Activated T-cell treated with anti-CD3 and anti-CD28 coated beads for 1 hour (primary cell): ENCODE data around the gene MAPK8IP2.

Source experiments
- DNase-seq: peaks from one replicate; pipeline ENCODE4 v3.0.0-alpha.2; 2020; ENCODE audit warnings: low read depth

The MAPK8IP2 gene

GRCh38 chr22:50575426-50575941 lies 25.1 kb upstream of the MAPK8IP2 start:
- DNase-seq = no peak

DNA sequence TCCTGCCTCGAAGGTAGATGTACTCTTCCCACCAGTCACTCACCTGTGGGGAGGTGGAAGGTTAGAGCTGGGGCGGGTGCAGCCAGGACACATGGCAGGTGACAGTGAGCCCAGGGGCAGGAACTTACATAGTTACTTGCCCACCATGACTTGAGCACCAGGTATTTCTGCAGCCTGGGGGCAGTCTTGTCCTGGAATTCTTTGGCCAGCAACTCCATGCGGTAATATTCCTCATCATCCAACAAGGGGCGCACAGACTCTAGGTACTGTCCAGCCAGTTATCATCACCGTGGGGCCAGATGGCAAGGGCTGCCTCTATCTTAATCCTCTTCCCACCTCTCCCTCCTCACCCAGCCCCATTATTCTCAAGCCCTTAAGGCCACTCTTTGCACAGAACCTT lies 24.5 kb upstream of the MAPK8IP2 start:
- DNase-seq = no peak

DNA sequence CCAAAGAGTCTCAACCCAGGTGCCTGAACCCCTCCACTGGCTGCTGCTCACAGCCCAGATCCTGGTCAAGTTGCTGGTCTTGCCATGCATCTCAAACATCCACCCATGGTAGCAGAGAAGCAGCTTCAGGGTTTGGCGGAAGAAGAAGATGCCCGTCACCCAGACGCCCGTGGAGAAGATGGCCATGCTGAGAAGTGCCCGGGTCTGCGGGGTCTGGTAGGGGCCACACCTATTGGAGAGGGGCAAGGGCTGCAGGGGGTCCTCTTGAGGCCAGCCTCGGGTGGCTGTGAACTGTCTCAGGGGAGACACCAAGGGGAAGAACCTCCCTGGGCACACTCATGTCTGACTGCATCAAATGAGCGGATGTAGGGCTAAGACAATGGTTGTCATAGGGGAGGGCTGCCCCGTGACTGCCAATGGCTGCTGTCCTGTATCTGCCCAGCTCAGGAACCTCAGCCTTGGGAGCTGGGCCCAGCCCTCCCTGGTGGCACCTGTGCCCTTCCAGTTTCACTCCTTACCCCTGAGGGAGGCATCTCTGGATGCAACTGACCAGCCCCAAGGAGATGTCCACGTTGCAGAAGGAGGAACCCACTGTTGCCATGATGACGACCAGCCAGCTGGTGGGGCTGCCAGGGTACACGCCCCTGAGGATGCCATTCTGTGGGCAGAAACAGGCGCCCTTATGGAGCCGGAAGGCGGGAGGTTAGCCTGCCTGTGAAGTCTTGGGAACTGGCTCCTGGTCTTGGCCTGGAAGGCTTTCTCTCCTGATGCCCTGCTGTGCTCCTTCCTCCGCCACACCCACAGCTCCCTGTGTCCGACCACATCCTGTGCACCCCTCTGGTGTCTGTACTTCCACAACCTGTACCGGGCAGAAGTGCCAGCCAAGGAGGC lies 23.5 kb upstream of the MAPK8IP2 start:
- no peak for DNase-seq

- DNase-seq = no peak
Observed at GRCh38 chr22:50577697-50577986, 23.0 kb upstream of the MAPK8IP2 start.

GRCh38 chr22:50577987-50578775 lies 22.4 kb upstream of the MAPK8IP2 start, which contains the start of gene CPT1B:
Gene CPT1B (minus strand): TSS chr22:50578427. CDS start chr22:50577915, 512 bp downstream.
- no peak for DNase-seq

GRCh38 chr22:50578776-50579310 lies 21.8 kb upstream of the MAPK8IP2 start:
- no peak for DNase-seq

DNA sequence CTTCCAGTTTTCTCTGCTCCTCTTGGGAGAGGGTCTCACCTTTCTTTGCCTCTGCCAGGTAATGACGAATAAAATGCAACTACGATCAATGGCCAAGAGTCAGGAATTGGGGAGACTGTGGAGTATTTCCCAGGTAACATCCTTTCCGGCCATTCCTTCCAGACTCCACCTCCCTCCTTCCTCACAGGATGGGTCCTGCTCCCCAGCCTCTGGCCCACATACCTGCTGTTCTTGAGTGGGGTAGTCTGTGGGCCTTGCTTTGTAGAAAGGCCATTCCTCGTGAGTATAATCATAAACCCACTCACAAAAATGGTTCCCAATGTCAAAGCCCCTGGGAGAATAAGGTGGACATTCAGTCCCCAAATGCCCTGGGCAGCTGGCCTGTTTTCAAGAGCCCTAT lies 20.8 kb upstream of the MAPK8IP2 start:
- no peak for DNase-seq

DNA sequence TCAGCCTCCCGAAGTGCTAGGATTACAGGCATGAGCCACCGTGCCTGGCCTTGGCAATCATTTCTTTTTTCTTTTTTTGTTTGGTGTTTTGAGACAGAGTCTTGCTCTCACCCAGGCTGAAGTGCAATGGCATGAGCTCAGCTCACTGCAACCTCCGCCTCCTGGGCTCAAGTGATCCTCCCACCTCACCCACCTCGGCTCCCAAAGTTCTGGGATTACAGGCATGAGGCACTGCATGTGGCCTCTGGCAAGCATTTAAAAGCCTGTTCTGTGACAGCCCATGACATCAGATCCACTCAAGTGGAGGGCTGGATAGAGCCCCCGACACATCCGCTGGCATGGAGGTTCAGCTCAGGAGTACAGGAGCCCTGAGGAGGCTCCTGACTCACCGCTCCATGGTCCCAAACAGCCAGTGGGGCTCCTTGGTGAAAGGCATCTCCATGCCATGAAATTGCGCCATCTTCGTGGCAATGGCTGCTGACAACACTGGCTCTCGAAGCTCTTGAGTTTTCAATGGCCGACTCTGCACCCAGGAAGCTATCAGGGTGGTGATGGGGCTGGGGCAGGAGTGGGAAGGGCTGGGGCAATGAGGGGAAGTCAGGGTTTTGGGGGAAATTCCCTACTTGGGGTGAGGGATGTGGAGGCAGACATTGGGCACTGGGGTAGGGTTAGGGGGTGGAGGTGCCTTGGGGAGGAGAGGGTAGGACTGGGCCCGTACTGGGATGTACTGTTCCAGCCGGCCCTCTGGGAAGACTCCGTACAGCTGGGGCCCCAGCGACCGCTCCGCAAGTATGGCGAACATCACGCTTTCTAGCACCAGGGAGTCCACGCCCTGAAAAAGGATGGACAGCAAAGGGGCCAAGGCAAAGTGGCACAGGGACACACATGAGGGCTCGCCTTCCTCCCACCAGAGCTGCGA lies 19.3 kb upstream of the MAPK8IP2 start:
- DNase-seq = no peak

DNA sequence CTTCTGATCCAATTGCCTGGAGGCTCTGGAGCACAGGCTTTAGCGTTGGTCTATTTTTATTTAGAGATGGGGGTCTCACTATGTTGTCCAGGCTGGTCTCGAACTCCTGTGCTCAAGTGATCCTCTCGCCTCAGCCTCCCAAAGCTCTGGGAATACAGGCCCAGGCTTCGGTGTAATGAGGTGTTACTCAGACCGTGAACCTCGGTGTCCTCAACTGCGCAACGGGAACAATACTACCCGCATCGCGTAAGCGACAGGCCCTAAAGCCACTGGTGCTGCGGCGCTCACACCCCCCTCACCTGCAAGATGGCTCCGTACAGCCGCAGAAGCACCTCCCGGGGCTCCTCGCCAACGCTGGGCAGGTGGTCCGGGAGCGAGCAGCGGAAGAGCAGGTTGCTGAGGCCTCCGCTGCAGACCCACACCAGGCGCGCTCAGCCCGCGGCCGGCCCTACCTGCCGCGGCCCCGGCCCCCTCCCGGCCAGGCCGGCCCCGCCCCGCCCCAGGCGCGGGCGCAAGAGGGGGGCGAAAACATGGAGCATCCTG lies 18.6 kb upstream of the MAPK8IP2 start:
- peak; percentile 22 for DNase-seq

GRCh38 chr22:50582493-50583293 lies 17.9 kb upstream of the MAPK8IP2 start, which contains the start of gene CHKB:
Gene CHKB (minus strand): TSS chr22:50582849. CDS start chr22:50582781, 68 bp downstream.
- peak; percentile 97 for DNase-seq

GRCh38 chr22:50583294-50583861 lies 17.2 kb upstream of the MAPK8IP2 start:
- no peak for DNase-seq

GRCh38 chr22:50584106-50585096 lies 16.2 kb upstream of the MAPK8IP2 start:
- DNase-seq = no peak

- no peak for DNase-seq
Observed at GRCh38 chr22:50585238-50585637, 15.4 kb upstream of the MAPK8IP2 start.

DNA sequence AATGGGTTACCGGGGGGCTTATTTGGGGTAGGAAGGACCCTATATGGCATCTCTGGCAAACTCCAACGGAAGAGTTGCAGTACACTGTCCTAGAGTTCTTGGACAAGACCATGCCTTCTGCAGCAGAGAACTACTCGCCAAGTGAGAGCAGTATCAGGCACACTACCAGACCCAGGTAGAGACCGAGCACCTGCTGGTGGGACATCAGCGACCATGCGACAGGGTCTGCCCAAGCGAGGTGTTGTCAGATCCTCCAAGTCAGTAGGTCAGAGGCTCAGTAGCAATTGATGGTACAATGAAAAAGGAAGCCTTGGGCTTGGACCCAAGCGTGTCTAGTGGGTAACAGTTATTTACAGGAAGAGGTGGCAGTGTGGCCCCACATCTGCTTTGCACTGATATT lies 14.8 kb upstream of the MAPK8IP2 start:
- DNase-seq = no peak

DNA sequence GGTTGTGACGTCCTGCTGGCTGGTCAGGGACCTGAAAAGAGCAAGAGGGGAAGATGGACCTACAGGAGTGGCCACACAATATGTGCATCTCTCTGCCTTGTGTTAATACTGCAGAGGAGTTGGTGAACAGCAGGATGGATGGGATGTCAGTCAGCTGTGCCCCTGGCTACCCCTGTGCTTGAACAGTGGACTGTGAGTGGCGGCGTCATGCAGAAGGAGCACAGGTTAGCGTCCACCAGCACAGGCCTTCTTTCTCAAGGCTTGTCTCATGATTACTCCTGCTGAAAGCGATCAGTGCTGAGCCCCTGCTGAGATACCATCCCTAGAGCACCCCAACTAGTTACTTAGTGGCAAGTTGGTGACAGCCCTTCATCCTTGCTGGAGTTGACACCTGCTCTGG lies 14.2 kb upstream of the MAPK8IP2 start:
- no peak for DNase-seq

GRCh38 chr22:50587407-50587806 lies 13.2 kb upstream of the MAPK8IP2 start:
- no peak for DNase-seq

DNA sequence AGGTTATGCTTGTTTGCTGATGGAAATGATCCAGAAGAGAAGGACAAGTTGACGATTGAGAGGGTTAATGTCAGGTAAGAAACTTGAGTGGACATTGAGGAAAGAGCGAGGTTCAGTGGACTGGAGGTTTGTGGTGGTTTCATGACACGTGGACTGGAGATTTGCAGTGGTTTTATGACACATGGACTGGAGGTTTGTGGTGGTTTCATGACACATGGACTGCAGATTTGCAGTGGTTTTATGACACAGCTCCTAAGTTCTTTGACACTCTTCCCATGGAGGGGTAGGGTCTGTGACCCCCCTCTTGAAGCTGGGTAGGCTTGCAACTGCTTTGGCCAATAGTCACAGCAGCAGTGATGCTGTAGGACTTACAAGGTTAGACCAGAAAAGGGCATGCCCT lies 5.4 kb upstream of the MAPK8IP2 start:
- no peak for DNase-seq

GRCh38 chr22:50597097-50597496 lies 3.5 kb upstream of the MAPK8IP2 start:
- DNase-seq = no peak
